Measurements from ENCODE around the gene CHST5.

The CHST5 gene

GRCh38 chr16:75566758-75567255 lies 30.9 kb upstream of the CHST5 start:
- Histone ChIP-seq H3K4me3 (ENCODE audit: low read length) (peak overlapping the region; percentile 78), H3K4me1 (ENCODE audit: control insufficient read depth, low read depth, low read length) (peaks cover 19% of the 10 kb centered on the region), H3K9ac (ENCODE audit: low read length) (peak overlapping the region; percentile 68), H3K36me3 (ENCODE audit: control insufficient read depth, low read depth, low read length) (peaks cover 36% of the 10 kb centered on the region), H3K9me3 (ENCODE audit: control insufficient read depth, low read depth, low read length) (no peaks in the 10 kb centered on the region), H3K27me3 (ENCODE audit: control insufficient read depth, insufficient read depth, low read length) (no peaks in the 10 kb centered on the region), H3K27ac (ENCODE audit: low read length) (no peak overlapping the region)

- H3K27ac ChIP-seq (ENCODE audit: low read length): no peak within 1 kb of the TSS
- peaks cover 19% of the 10 kb centered on the region for H3K4me1 ChIP-seq (ENCODE audit: control insufficient read depth, low read depth, low read length)
- H3K9me3 ChIP-seq (ENCODE audit: control insufficient read depth, low read depth, low read length): no peaks in the 10 kb centered on the region
- H3K27me3 ChIP-seq (ENCODE audit: control insufficient read depth, insufficient read depth, low read length): no peaks in the 10 kb centered on the region
- peaks cover 33% of the 10 kb centered on the region for H3K36me3 ChIP-seq (ENCODE audit: control insufficient read depth, low read depth, low read length)
- peak within 1 kb of the TSS; percentile 78 for H3K4me3 ChIP-seq (ENCODE audit: low read length)
- peak within 1 kb of the TSS; percentile 68 for H3K9ac ChIP-seq (ENCODE audit: low read length)
Measured at GRCh38 chr16:75566040-75566757, 30.3 kb upstream of the CHST5 start, which contains the start of gene GABARAPL2. TSS of gene GABARAPL2 (plus strand) at chr16:75566379. CDS start at chr16:75566487, 108 bp downstream.

- H3K9ac ChIP-seq (ENCODE audit: low read length): no peak overlapping the region
Measured at GRCh38 chr16:75565640-75566039, 29.7 kb upstream of the CHST5 start.

DNA sequence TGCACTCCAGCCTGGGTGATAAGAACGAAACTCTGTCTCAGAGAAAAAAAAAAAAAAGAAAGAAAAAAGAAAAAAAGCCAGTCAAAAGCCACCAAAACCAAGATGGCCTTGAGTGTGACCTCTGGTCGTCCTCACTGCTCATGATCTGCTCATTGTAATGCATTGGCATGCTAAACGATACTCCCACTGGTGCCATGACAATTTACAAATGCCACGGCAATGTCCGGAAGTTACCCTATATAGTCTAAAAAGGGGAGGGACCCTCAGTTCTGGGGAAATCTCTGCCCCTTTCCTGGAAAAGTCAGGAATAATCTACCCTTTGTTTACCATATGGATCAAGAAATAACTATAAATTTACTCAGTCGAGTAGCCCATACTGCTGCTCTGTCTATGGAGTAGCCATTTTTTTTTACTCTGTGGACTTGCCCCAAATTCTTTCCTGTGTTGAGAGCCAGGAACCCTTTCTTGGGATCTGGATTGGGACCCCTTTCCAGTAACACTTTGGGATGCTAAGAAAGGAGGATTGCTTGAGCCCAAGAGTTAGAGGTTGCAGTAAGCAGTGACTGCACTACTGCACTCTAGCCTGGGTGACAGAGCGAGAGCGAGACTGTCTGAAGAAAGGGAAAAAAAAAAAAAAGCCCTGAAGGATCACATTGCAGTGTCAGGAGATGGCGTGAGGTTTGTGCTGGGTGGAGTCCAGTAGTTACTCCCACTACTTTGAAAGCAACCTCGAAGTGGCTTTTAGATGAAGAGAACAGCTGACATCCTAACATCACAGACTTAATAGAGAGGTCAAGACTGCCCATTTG lies 23.9 kb upstream of the CHST5 start:
- H3K36me3 ChIP-seq (ENCODE audit: control insufficient read depth, low read depth, low read length): no peaks in the 10 kb centered on the region
- no peaks in the 10 kb centered on the region for H3K27me3 ChIP-seq (ENCODE audit: control insufficient read depth, insufficient read depth, low read length)
- no peaks in the 10 kb centered on the region for H3K9me3 ChIP-seq (ENCODE audit: control insufficient read depth, low read depth, low read length)
- no peak overlapping the region for H3K4me3 ChIP-seq (ENCODE audit: low read length)
- peak overlapping the region; percentile 12 for H3K9ac ChIP-seq (ENCODE audit: low read length)
- peak overlapping the region; percentile 33 for H3K27ac ChIP-seq (ENCODE audit: low read length)
- peaks cover 25% of the 10 kb centered on the region for H3K4me1 ChIP-seq (ENCODE audit: control insufficient read depth, low read depth, low read length)

More at GRCh38 chr16:75565640-75566039, 29.7 kb upstream of the CHST5 start:
- Histone ChIP-seq H3K4me1 (ENCODE audit: control insufficient read depth, low read depth, low read length) (peaks cover 19% of the 10 kb centered on the region), H3K27me3 (ENCODE audit: control insufficient read depth, insufficient read depth, low read length) (no peaks in the 10 kb centered on the region), H3K4me3 (ENCODE audit: low read length) (peak overlapping the region; percentile 78), H3K9me3 (ENCODE audit: control insufficient read depth, low read depth, low read length) (no peaks in the 10 kb centered on the region), H3K27ac (ENCODE audit: low read length) (no peak overlapping the region), H3K36me3 (ENCODE audit: control insufficient read depth, low read depth, low read length) (peaks cover 29% of the 10 kb centered on the region)

DNA sequence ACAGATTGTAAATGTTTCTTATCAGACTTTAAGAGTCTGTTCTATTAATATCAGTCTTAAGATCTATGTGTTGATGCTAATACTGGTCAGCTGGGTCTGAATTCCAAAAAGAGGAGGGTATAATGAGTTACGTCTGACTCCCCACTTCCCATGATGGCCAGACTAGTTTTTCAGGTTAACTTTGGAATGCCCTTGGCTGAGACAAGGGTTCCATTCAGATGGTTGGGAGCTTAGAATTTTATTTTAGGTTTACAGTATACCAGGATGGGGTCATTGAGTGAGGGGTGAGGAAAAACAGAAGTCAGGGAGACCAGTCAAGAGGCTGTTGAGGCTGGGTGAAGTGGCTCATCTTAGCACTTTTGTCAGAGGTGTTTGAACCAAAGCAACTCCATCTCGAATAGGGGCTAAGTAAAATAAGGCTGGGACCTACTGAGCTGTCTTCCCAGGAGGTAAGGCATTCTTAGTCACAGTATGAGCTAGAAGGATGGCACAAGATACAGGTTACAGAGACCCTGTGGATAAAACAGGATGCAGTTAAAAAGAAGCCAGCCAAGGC lies 23.0 kb upstream of the CHST5 start:
- Histone ChIP-seq H3K36me3 (ENCODE audit: control insufficient read depth, low read depth, low read length) (no peaks in the 10 kb centered on the region), H3K27me3 (ENCODE audit: control insufficient read depth, insufficient read depth, low read length) (no peaks in the 10 kb centered on the region), H3K4me1 (ENCODE audit: control insufficient read depth, low read depth, low read length) (peaks cover 21% of the 10 kb centered on the region), H3K27ac (ENCODE audit: low read length) (no peak overlapping the region), H3K9ac (ENCODE audit: low read length) (no peak overlapping the region), H3K4me3 (ENCODE audit: low read length) (no peak overlapping the region), H3K9me3 (ENCODE audit: control insufficient read depth, low read depth, low read length) (no peaks in the 10 kb centered on the region)

DNA sequence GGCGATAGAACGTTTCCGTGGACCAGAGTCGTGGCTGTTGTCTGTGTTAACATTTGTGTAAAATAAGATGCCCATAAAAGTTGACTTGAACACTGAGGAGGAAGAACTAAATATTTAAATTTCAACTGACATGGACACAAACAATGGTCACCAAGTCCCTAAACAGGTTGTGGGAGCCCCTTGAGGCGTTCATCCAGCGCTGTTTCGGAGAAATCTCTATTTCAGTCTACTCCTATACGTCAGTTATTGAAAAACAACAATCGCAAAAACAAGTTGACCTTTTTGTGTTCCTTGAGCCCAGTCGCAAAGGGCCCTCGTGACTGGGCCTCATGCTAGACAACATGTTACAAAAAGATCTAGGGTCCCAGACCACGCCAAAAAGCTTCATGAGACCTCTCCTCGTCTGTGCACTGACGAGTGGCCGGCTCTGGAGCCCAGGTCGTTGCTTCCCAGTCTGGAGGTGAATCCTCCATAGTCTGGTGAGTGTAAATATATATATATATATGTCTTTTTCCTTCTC lies 20.6 kb upstream of the CHST5 start:
- Histone ChIP-seq H3K9ac (ENCODE audit: low read length) (no peak overlapping the region), H3K36me3 (ENCODE audit: control insufficient read depth, low read depth, low read length) (no peaks in the 10 kb centered on the region), H3K27ac (ENCODE audit: low read length) (no peak overlapping the region), H3K27me3 (ENCODE audit: control insufficient read depth, insufficient read depth, low read length) (no peaks in the 10 kb centered on the region), H3K4me3 (ENCODE audit: low read length) (peak overlapping the region; percentile 94), H3K4me1 (ENCODE audit: control insufficient read depth, low read depth, low read length) (peaks cover 18% of the 10 kb centered on the region), H3K9me3 (ENCODE audit: control insufficient read depth, low read depth, low read length) (no peaks in the 10 kb centered on the region)

- H3K4me1 ChIP-seq (ENCODE audit: control insufficient read depth, low read depth, low read length): peaks cover 18% of the 10 kb centered on the region
- no peaks in the 10 kb centered on the region for H3K9me3 ChIP-seq (ENCODE audit: control insufficient read depth, low read depth, low read length)
- H3K9ac ChIP-seq (ENCODE audit: low read length): peak within 1 kb of the TSS; percentile 85
- no peaks in the 10 kb centered on the region for H3K27me3 ChIP-seq (ENCODE audit: control insufficient read depth, insufficient read depth, low read length)
- H3K27ac ChIP-seq (ENCODE audit: low read length): peak within 1 kb of the TSS; percentile 61
- H3K4me3 ChIP-seq (ENCODE audit: low read length): peak within 1 kb of the TSS; percentile 94
- H3K36me3 ChIP-seq (ENCODE audit: control insufficient read depth, low read depth, low read length): no peaks in the 10 kb centered on the region
Measured at GRCh38 chr16:75555707-75556430, 20.0 kb upstream of the CHST5 start, which contains the start of gene TMEM231. TSS of gene TMEM231 (minus strand) at chr16:75556252. CDS start at chr16:75556209, 43 bp downstream.

DNA sequence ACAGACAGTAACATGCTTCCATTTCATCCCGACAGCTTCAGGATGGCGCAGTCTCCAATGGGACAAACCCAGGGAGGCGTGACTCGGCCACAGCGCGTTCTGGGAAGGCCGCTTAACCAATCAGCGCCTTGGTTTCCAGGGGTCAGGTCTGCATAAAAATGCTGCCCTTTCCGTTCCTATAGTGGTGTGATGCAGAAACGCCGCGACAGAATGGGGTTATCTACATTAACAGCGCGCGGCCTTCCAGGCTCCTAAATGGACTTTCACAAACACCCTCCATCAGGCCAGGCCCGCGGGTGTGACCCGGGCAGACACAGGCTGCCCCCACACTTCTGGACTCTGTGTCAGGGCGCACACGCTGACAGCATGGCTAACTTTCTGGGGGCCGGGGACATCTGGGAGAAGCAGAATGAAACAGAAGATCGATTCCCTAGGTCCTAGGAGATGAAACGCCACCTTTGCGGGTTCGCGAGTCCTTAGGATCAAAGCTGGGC lies 19.4 kb upstream of the CHST5 start:
- Histone ChIP-seq H3K4me3 (ENCODE audit: low read length) (peak overlapping the region; percentile 94), H3K9ac (ENCODE audit: low read length) (peak overlapping the region; percentile 85), H3K27me3 (ENCODE audit: control insufficient read depth, insufficient read depth, low read length) (no peaks in the 10 kb centered on the region), H3K9me3 (ENCODE audit: control insufficient read depth, low read depth, low read length) (no peaks in the 10 kb centered on the region), H3K4me1 (ENCODE audit: control insufficient read depth, low read depth, low read length) (peaks cover 16% of the 10 kb centered on the region), H3K27ac (ENCODE audit: low read length) (peak overlapping the region; percentile 61), H3K36me3 (ENCODE audit: control insufficient read depth, low read depth, low read length) (no peaks in the 10 kb centered on the region)

GRCh38 chr16:75552951-75553350 lies 17.0 kb upstream of the CHST5 start:
- peaks cover 4% of the 10 kb centered on the region for H3K4me1 ChIP-seq (ENCODE audit: control insufficient read depth, low read depth, low read length)
- H3K9me3 ChIP-seq (ENCODE audit: control insufficient read depth, low read depth, low read length): no peaks in the 10 kb centered on the region
- no peaks in the 10 kb centered on the region for H3K27me3 ChIP-seq (ENCODE audit: control insufficient read depth, insufficient read depth, low read length)
- no peak overlapping the region for H3K27ac ChIP-seq (ENCODE audit: low read length)
- H3K4me3 ChIP-seq (ENCODE audit: low read length): no peak overlapping the region
- no peaks in the 10 kb centered on the region for H3K36me3 ChIP-seq (ENCODE audit: control insufficient read depth, low read depth, low read length)
- no peak overlapping the region for H3K9ac ChIP-seq (ENCODE audit: low read length)

DNA sequence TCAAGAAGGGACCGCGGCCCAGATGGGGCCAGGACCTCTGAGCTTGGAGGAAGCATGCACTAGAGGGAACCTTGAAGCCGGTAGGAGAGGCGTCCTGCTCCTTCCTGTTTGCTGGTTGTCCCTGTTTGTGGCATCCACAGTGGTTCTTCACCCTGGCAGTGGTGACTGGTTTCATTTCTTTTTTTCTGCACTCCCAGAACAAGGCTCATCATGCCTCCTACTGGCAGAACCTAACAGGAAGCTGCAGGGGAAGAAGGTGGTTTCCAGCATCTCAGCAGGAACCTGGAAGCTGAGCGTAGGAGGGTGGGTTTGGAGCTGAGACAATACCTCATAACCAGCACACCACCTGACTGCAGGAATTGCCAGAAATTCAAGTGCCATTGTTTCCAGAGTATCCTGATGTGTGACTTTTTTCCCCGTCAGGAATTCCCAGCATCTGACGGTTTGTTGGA lies 14.3 kb upstream of the CHST5 start:
- no peaks in the 10 kb centered on the region for H3K9me3 ChIP-seq (ENCODE audit: control insufficient read depth, low read depth, low read length)
- peak overlapping the region; percentile 22 for H3K27ac ChIP-seq (ENCODE audit: low read length)
- no peak overlapping the region for H3K4me3 ChIP-seq (ENCODE audit: low read length)
- H3K27me3 ChIP-seq (ENCODE audit: control insufficient read depth, insufficient read depth, low read length): no peaks in the 10 kb centered on the region
- H3K36me3 ChIP-seq (ENCODE audit: control insufficient read depth, low read depth, low read length): no peaks in the 10 kb centered on the region
- H3K4me1 ChIP-seq (ENCODE audit: control insufficient read depth, low read depth, low read length): peaks cover 4% of the 10 kb centered on the region
- H3K9ac ChIP-seq (ENCODE audit: low read length): peak overlapping the region; percentile 3

Data from iPS-18a (cell line).